Thyroid gland (tissue), 4 donors: ENCODE measurements around the gene POU4F1. TPM values are rescaled to one million over a fixed set of nuclear protein-coding genes. Genes with fewer than 3 reads are reported as not detected.

Experiments
- DNase-seq, 2 donors: peaks; one replicate each; pipeline ENCODE4 v3.0.0-alpha.2; 2019
- H3K27ac ChIP-seq, 3 donors: fragments of 200-600 bp; sonication (generic); 1 replicate in 2 of 3; 2 replicates in 1 of 3; pipeline ENCODE4 v1.5.1; 2016 to 2019; ENCODE audit warnings: mild to moderate bottlenecking in 1 of 3, moderate library complexity in 1 of 3
- H3K27me3 ChIP-seq: fragments of 200-600 bp; sonication (generic); one replicate; pipeline ENCODE4 v1.5.1; 2019
- H3K36me3 ChIP-seq, 2 donors: fragments of 200-600 bp; sonication (generic); one replicate each; pipeline ENCODE4 v1.5.1; 2016 to 2019
- H3K4me1 ChIP-seq, 2 donors: fragments of 200-600 bp; sonication (generic); one replicate each; pipeline ENCODE4 v1.5.1; 2017 to 2019
- H3K4me3 ChIP-seq, 3 donors: fragments of 200-600 bp; sonication (generic); replicated peaks in 1 of 3; 1 replicate in 2 of 3; 2 replicates in 1 of 3; pipeline ENCODE4 v1.5.1; 2016; ENCODE audit warnings: mild to moderate bottlenecking in 1 of 3
- H3K9me3 ChIP-seq: fragments of 200-600 bp; sonication (generic); one replicate; pipeline ENCODE4 v1.5.1; 2017
- POLR2A ChIP-seq, 2 donors: fragments of 450-650 bp; IDR thresholded peaks; one replicate each; pipeline ENCODE4 v1.6.1; 2017; ENCODE audit warnings: antibody characterized with exemption in 2 of 2, mild to moderate bottlenecking in 2 of 2, moderate library complexity in 1 of 2
- WGBS, 2 donors: methylation state at CpG; one replicate each; pipeline ENCODE4 v1.1.5; 2017; 5-methylcytosine and 5-hydroxymethylcytosine counted together
- intact Hi-C: fragments of 100-400 bp; cut with DNase I; formaldehyde crosslinking; loops from one replicate; pipeline ENCODE4 v1.15.1; 2023
- total RNA-seq, 4 donors: library from RNA; depleted of rRNA; stranded (reverse); fragments of >200 nt; gene quantifications; one replicate each; pipeline ENCODE4 v1.2.3, GENCODE V29; 2016
- TF ChIP-seq, protein P1 (sequence below), 6 experiments: fragments of 200-600 bp in 3 of 6; fragments of 450-650 bp in 3 of 6; sonication (generic) in 3 of 6; IDR thresholded peaks; one replicate each; pipeline ENCODE4 v1.5.1; 2016 to 2019; ENCODE audit warnings: antibody characterized with exemption in 6 of 6, mild to moderate bottlenecking in 2 of 6, inconsistent platforms in 1 of 6, moderate library complexity in 1 of 6

The POU4F1 gene
- total RNA-seq, 4 donors from 2014 or later, result not detected

DNA sequence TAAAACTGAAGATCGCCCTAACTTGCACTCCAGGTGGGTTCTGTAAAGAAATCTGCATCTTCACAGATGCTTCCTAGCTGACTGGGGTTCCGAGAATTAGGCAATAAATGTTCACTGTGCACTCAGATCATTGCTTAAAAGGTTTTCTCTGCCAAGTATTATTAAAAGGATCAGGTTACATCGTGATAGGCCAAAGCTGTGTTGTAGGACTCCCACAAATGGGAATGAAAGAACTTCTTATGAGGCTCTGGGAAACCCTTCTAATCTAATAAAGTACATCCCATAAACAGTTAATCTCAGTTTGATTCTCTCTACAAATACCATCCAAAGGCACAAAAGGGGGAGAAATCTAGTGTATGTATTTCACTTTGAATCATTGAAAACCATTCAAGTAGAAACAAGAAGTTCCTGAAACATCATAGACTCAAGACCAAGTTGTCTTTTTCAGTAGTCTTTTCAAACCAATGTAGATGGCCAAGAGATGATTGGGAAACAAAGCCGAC is 7.1 kb upstream of the POU4F1 start:
- H3K27me3 ChIP-seq, result peaks cover 49% of the 10 kb centered on the region
- 44 to 46% methylated on average over 4 of the region's 4 CpGs for WGBS, 2 donors

DNA sequence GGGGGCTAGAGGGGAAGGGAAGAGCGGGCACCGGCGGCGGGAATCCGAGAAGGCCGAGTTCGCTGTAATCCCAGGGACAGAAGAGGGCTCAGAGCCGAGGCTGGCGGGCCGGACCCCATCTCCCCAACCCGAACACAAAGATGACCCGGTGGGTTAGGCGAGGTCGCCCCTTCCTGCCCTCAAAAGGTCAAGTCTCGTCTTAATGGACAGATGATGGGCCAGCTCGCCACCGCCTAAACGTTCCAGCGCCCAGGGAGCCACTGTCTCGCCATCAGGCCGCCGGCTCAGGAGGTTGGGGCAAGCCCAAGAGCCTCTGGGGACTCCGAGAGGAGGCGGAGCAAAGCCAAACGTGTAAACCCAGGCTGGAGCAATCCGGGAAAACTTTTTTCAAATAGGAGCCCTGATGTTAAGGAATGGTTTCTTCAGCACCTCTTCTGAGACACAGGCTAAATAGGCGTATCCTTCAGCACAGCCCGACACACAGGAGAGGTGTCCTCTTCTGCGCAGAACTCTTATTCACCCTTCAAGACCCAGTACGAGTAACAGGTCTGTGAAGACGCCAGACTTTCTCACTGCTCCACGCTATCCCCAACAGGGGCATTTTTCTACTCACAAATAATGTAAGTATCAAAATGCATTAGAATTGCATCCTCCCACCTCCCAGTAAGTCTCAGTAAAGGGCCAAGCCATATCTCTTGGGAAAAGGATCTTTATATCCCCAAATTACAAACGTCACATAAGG is 6.3 kb upstream of the POU4F1 start:
- Histone ChIP-seq H3K4me1 (peaks cover 18% of the 10 kb centered on the region in 2 donors), H3K36me3 (no peaks in the 10 kb centered on the region), H3K9me3 (no peaks in the 10 kb centered on the region), H3K4me3 (peak overlapping the region in 2 of 3 donors; percentile 38 to 47), H3K27ac (no peak overlapping the region), H3K27me3 (peaks cover 54% of the 10 kb centered on the region)
- 20 to 28% methylated on average over 16 to 22 of the region's 33 CpGs for WGBS, 2 donors
- TF ChIP-seq, protein P1, sequence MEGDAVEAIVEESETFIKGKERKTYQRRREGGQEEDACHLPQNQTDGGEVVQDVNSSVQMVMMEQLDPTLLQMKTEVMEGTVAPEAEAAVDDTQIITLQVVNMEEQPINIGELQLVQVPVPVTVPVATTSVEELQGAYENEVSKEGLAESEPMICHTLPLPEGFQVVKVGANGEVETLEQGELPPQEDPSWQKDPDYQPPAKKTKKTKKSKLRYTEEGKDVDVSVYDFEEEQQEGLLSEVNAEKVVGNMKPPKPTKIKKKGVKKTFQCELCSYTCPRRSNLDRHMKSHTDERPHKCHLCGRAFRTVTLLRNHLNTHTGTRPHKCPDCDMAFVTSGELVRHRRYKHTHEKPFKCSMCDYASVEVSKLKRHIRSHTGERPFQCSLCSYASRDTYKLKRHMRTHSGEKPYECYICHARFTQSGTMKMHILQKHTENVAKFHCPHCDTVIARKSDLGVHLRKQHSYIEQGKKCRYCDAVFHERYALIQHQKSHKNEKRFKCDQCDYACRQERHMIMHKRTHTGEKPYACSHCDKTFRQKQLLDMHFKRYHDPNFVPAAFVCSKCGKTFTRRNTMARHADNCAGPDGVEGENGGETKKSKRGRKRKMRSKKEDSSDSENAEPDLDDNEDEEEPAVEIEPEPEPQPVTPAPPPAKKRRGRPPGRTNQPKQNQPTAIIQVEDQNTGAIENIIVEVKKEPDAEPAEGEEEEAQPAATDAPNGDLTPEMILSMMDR (IDR thresholded peaks at IDR 0.05), result no peak
- no peak for TF ChIP-seq POLR2A (IDR thresholded peaks at IDR 0.05)
- intact Hi-C loops, result loop anchor here (10.0 kb wide), 1 partner anchor 45 kb away; the partner anchor contains the start of gene OBI1
- DNase-seq, result no peak

More for the DNA sequence above, 7.1 kb upstream of the POU4F1 start:
- TF ChIP-seq, protein P1 (IDR thresholded peaks at IDR 0.05), result no peak
- TF ChIP-seq POLR2A (IDR thresholded peaks at IDR 0.05), result no peak
- peaks cover 18% of the 10 kb centered on the region in 2 donors for H3K4me1 ChIP-seq
- H3K4me3 ChIP-seq, result no peak overlapping the region
- H3K36me3 ChIP-seq, result no peaks in the 10 kb centered on the region
- intact Hi-C loops, result no loop called here
- H3K9me3 ChIP-seq, result no peaks in the 10 kb centered on the region
- DNase-seq, result no peak
- H3K27ac ChIP-seq, result no peak overlapping the region

DNA sequence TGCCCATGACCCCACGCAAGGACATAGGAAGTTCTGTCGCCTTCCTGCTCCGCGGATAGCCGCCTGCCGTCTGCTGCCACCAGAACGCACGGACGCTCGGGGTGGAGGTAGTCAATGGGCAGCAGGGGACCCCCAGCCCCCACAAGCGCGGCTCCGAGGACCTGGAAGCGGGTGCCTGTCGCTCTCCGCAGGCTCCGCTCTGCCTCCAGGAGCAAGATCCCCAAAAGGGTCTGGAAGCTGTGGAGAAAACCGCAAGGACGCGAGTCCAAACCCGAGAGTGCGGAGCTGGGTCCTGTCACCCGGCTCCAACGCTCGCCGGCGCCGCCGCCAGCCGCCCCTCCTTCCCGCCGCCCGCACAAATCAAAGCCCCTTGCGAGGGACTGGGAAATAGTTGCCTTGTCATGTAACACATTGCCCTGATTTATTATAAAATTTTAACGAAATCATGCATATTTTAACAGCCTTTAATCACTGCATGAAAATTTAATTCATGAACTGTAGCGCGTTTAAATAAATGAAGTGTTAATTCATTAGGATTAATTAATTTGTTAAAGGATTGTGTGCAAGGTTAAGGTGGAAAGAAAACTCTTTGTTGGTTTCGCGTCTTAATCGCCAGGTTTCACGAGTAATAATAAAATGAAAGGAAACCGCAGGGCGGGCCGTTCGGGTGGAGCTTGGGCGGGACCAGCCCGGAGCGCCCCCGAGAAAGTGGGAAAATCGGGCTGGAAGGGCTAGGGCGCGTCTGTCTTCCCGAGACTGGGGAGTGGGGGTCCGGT is 5.5 kb upstream of the POU4F1 start:
- intact Hi-C loops, result loop anchor here (10.0 kb wide), 1 partner anchor 46 kb away; the partner anchor contains the start of gene OBI1
- TF ChIP-seq POLR2A (IDR thresholded peaks at IDR 0.05), result no peak
- TF ChIP-seq, protein P1 (IDR thresholded peaks at IDR 0.05), result no peak
- Histone ChIP-seq H3K27me3 (peaks cover 57% of the 10 kb centered on the region), H3K4me1 (peaks cover 18% of the 10 kb centered on the region in 2 donors), H3K27ac (no peak overlapping the region), H3K4me3 (peak overlapping the region in 2 of 3 donors; percentile 38 to 47), H3K9me3 (no peaks in the 10 kb centered on the region), H3K36me3 (no peaks in the 10 kb centered on the region)
- WGBS, 2 donors, result 1 to 3% methylated on average over 43 of the region's 54 CpGs
- DNase-seq, result no peak

DNA sequence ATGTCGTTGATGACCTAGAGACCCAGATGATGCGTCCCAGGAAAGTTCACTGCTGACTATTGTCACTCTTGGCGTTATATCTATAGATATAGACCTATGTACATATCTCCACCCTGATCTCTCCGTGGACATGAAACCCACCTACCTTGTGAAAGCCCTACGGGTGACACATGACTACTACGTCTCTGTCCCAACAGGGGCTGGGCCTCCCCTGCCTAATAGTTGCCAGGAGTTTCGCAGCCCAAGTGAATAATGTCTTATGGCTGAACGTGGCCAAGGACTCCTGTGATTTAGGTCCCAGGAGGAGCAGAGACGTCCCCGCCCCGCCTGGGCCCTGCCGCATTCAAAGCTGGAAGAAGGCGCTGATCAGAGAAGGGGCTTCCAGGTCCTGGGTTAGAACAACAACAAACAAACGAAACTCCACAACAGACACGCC is 4.9 kb upstream of the POU4F1 start:
- Histone ChIP-seq H3K4me3 (peak overlapping the region in 1 of 3 donors; percentile 38), H3K4me1 (peaks cover 18 to 24% of the 10 kb centered on the region in 2 donors), H3K9me3 (no peaks in the 10 kb centered on the region), H3K36me3 (no peaks in the 10 kb centered on the region), H3K27me3 (peaks cover 57% of the 10 kb centered on the region), H3K27ac (no peak overlapping the region)
- TF ChIP-seq, protein P1 (IDR thresholded peaks at IDR 0.05), result no peak
- TF ChIP-seq POLR2A (IDR thresholded peaks at IDR 0.05), result no peak
- WGBS, 2 donors, result 15 to 24% methylated on average over 7 of the region's 15 CpGs
- no peak for DNase-seq
- intact Hi-C loops, result loop anchor here (10.0 kb wide), 1 partner anchor 47 kb away; the partner anchor contains the start of gene OBI1
